Upper lobe of left lung (tissue), 4 donors: Measurements from ENCODE around the gene TTLL6.
"Not testable (repeated sequence)": the region's sequence is repeated elsewhere in the genome, so short reads cannot be mapped to it uniquely, and the experiment has no call there.

ENCODE experiments used
- CTCF ChIP-seq, 6 experiments: fragments of 450-650 bp in 4 of 6; fragments of 200-600 bp in 2 of 6; sonication (generic) in 2 of 6; IDR thresholded peaks; one replicate each; pipeline ENCODE4 v1.5.1; 2016 to 2019; ENCODE audit warnings: antibody characterized with exemption in 6 of 6
- POLR2A ChIP-seq, 4 donors: fragments of 450-650 bp; IDR thresholded peaks; one replicate each; pipeline ENCODE4 v1.5.1; 2016 to 2017; ENCODE audit warnings: antibody characterized with exemption in 4 of 4, mild to moderate bottlenecking in 2 of 4
- POLR2AphosphoS5 ChIP-seq, 2 donors: sonication (generic); formaldehyde crosslinking; IDR thresholded peaks; one replicate each; pipeline ENCODE4 v1.5.1; 2017; ENCODE audit warnings: antibody characterized with exemption in 2 of 2

DNA sequence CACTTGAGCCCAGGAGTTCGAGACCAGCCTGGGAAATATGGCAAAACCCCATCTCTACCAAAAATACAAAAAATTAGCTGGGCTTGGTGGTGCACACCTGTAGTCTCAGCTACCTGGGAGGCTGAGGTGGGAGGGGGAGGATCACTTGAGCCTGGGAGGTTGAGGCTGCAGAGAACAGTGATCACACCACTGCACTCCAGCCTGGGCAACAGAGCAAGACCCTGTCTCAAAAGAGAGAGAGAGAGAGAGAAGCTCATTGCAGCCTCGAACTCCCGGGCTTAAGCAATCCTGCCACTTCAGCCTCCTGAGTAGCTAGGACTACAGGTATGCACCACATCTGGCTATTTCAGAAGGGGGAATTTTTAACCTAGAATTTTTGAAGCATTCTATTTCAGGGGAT, 100.5 kb downstream of the TTLL6 start:
- TF ChIP-seq CTCF, POLR2A, POLR2AphosphoS5 (IDR thresholded peaks at IDR 0.05): not testable (repeated sequence)
